ENCODE measurements around the gene PRKG1.

DNA sequence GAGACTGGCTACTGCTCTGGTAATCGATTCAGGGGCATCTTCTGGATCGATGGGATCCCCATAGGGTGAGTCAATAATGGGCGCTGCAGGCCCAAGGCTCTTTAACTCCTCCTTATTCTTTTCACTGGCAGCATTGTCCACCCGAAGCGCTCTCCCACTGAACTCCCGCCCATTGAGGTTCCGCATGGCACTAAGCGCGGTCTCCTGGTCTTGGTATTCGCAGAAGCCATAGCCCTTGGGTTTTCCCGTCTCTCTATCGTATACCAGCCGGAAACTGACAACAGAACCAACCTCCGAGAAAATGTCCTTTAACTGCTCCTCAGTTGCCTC lies 624.8 kb downstream of the PRKG1 start:
- TF ChIP-seq, protein P1, sequence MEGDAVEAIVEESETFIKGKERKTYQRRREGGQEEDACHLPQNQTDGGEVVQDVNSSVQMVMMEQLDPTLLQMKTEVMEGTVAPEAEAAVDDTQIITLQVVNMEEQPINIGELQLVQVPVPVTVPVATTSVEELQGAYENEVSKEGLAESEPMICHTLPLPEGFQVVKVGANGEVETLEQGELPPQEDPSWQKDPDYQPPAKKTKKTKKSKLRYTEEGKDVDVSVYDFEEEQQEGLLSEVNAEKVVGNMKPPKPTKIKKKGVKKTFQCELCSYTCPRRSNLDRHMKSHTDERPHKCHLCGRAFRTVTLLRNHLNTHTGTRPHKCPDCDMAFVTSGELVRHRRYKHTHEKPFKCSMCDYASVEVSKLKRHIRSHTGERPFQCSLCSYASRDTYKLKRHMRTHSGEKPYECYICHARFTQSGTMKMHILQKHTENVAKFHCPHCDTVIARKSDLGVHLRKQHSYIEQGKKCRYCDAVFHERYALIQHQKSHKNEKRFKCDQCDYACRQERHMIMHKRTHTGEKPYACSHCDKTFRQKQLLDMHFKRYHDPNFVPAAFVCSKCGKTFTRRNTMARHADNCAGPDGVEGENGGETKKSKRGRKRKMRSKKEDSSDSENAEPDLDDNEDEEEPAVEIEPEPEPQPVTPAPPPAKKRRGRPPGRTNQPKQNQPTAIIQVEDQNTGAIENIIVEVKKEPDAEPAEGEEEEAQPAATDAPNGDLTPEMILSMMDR (conservative IDR thresholded peaks at IDR 0.05; ENCODE audit: low read depth in 2 of 2) = no peak
- TF ChIP-seq POLR2AphosphoS5 (IDR thresholded peaks at IDR 0.05; ENCODE audit: low read depth) = no peak
- TF ChIP-seq JUNB (IDR thresholded peaks at IDR 0.05; ENCODE audit: unreplicated experiment) = no peak
- TF ChIP-seq NANOG (IDR thresholded peaks at IDR 0.05; ENCODE audit: borderline replicate concordance) = no peak
- no peak for TF ChIP-seq EZH2 (IDR thresholded peaks at IDR 0.05; ENCODE audit: low read depth, unreplicated experiment)
- no peak for TF ChIP-seq STAT1 (IDR thresholded peaks at IDR 0.05; ENCODE audit: unreplicated experiment)
- TF ChIP-seq, protein P2, sequence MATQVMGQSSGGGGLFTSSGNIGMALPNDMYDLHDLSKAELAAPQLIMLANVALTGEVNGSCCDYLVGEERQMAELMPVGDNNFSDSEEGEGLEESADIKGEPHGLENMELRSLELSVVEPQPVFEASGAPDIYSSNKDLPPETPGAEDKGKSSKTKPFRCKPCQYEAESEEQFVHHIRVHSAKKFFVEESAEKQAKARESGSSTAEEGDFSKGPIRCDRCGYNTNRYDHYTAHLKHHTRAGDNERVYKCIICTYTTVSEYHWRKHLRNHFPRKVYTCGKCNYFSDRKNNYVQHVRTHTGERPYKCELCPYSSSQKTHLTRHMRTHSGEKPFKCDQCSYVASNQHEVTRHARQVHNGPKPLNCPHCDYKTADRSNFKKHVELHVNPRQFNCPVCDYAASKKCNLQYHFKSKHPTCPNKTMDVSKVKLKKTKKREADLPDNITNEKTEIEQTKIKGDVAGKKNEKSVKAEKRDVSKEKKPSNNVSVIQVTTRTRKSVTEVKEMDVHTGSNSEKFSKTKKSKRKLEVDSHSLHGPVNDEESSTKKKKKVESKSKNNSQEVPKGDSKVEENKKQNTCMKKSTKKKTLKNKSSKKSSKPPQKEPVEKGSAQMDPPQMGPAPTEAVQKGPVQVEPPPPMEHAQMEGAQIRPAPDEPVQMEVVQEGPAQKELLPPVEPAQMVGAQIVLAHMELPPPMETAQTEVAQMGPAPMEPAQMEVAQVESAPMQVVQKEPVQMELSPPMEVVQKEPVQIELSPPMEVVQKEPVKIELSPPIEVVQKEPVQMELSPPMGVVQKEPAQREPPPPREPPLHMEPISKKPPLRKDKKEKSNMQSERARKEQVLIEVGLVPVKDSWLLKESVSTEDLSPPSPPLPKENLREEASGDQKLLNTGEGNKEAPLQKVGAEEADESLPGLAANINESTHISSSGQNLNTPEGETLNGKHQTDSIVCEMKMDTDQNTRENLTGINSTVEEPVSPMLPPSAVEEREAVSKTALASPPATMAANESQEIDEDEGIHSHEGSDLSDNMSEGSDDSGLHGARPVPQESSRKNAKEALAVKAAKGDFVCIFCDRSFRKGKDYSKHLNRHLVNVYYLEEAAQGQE (IDR thresholded peaks at IDR 0.05; ENCODE audit: unreplicated experiment) = no peak
- TF ChIP-seq, protein P3, sequence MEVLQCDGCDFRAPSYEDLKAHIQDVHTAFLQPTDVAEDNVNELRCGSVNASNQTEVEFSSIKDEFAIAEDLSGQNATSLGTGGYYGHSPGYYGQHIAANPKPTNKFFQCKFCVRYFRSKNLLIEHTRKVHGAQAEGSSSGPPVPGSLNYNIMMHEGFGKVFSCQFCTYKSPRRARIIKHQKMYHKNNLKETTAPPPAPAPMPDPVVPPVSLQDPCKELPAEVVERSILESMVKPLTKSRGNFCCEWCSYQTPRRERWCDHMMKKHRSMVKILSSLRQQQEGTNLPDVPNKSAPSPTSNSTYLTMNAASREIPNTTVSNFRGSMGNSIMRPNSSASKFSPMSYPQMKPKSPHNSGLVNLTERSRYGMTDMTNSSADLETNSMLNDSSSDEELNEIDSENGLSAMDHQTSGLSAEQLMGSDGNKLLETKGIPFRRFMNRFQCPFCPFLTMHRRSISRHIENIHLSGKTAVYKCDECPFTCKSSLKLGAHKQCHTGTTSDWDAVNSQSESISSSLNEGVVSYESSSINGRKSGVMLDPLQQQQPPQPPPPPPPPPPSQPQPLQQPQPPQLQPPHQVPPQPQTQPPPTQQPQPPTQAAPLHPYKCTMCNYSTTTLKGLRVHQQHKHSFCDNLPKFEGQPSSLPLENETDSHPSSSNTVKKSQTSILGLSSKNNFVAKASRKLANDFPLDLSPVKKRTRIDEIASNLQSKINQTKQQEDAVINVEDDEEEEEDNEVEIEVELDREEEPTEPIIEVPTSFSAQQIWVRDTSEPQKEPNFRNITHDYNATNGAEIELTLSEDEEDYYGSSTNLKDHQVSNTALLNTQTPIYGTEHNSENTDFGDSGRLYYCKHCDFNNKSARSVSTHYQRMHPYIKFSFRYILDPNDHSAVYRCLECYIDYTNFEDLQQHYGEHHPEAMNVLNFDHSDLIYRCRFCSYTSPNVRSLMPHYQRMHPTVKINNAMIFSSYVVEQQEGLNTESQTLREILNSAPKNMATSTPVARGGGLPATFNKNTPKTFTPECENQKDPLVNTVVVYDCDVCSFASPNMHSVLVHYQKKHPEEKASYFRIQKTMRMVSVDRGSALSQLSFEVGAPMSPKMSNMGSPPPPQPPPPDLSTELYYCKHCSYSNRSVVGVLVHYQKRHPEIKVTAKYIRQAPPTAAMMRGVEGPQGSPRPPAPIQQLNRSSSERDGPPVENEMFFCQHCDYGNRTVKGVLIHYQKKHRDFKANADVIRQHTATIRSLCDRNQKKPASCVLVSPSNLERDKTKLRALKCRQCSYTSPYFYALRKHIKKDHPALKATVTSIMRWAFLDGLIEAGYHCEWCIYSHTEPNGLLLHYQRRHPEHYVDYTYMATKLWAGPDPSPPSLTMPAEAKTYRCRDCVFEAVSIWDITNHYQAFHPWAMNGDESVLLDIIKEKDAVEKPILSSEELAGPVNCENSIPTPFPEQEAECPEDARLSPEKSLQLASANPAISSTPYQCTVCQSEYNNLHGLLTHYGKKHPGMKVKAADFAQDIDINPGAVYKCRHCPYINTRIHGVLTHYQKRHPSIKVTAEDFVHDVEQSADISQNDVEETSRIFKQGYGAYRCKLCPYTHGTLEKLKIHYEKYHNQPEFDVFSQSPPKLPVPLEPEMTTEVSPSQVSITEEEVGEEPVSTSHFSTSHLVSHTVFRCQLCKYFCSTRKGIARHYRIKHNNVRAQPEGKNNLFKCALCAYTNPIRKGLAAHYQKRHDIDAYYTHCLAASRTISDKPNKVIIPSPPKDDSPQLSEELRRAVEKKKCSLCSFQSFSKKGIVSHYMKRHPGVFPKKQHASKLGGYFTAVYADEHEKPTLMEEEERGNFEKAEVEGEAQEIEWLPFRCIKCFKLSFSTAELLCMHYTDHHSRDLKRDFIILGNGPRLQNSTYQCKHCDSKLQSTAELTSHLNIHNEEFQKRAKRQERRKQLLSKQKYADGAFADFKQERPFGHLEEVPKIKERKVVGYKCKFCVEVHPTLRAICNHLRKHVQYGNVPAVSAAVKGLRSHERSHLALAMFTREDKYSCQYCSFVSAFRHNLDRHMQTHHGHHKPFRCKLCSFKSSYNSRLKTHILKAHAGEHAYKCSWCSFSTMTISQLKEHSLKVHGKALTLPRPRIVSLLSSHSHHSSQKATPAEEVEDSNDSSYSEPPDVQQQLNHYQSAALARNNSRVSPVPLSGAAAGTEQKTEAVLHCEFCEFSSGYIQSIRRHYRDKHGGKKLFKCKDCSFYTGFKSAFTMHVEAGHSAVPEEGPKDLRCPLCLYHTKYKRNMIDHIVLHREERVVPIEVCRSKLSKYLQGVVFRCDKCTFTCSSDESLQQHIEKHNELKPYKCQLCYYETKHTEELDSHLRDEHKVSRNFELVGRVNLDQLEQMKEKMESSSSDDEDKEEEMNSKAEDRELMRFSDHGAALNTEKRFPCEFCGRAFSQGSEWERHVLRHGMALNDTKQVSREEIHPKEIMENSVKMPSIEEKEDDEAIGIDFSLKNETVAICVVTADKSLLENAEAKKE (CRISPR knock-in tag; IDR thresholded peaks at IDR 0.05) = no peak
- TF ChIP-seq EZH2phosphoT487 (IDR thresholded peaks at IDR 0.05; ENCODE audit: unreplicated experiment) = no peak

Measured in GM23338 (cell line).